KOPT-K1 (cell line): ENCODE measurements around the gene MYLK2.

ENCODE experiments used
- H3K27ac ChIP-seq: fragments of 200-600 bp; sonication (generic); 2 replicates; pipeline ENCODE4 v1.5.1; 2016; ENCODE audit warnings: antibody characterized with exemption, mild to moderate bottlenecking, low read depth, low read length; ENCODE audit not compliant: poor library complexity, severe bottlenecking
- H3K36me3 ChIP-seq: fragments of 200-600 bp; sonication (generic); 2 replicates; pipeline ENCODE4 v1.5.1; 2017; ENCODE audit warnings: antibody characterized with exemption, mild to moderate bottlenecking, low read length, moderate library complexity; ENCODE audit not compliant: insufficient read depth
- H3K9me3 ChIP-seq: fragments of 200-600 bp; sonication (generic); 2 replicates; pipeline ENCODE4 v1.5.1; 2017; ENCODE audit warnings: antibody characterized with exemption, low read length, mild to moderate bottlenecking; ENCODE audit not compliant: insufficient read depth, poor library complexity, severe bottlenecking

Gene MYLK2

DNA sequence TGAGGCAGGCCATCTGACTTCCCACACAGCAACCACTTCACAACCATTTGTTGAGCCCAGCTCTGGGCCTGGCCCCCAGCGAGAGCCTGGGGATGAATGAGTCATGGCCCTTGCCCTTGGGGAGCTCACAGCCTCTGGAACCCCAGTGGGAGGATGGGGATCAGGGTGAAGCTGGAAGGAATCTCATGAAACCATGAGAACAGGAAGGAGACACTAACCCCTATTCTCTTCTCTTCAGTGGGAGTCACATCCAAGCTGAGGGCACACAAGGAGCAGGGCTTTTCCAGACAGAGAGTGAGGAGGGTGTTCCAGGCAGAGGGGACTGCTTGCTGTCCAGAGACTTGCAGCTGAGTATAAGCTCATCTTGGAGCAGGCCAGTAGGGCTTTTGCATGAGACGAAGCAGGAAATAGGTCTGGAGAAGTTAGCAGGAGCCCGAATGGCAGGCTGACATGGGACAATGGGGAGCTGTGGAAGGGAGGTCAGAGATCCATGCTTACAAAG lies 18.8 kb downstream of the MYLK2 start:
- no peaks in the 10 kb centered on the region for H3K36me3 ChIP-seq
- no peak overlapping the region for H3K27ac ChIP-seq
- H3K9me3 ChIP-seq, result no peaks in the 10 kb centered on the region

- Histone ChIP-seq H3K36me3 (no peaks in the 10 kb centered on the region), H3K27ac (no peak overlapping the region), H3K9me3 (no peaks in the 10 kb centered on the region)
These were observed 19.6 kb downstream of the MYLK2 start for GRCh38 chr20:31838646-31839292.

- Histone ChIP-seq H3K36me3 (no peaks in the 10 kb centered on the region), H3K27ac (no peak overlapping the region), H3K9me3 (no peaks in the 10 kb centered on the region)
These were observed 20.8 kb downstream of the MYLK2 start for GRCh38 chr20:31839782-31840487.

DNA sequence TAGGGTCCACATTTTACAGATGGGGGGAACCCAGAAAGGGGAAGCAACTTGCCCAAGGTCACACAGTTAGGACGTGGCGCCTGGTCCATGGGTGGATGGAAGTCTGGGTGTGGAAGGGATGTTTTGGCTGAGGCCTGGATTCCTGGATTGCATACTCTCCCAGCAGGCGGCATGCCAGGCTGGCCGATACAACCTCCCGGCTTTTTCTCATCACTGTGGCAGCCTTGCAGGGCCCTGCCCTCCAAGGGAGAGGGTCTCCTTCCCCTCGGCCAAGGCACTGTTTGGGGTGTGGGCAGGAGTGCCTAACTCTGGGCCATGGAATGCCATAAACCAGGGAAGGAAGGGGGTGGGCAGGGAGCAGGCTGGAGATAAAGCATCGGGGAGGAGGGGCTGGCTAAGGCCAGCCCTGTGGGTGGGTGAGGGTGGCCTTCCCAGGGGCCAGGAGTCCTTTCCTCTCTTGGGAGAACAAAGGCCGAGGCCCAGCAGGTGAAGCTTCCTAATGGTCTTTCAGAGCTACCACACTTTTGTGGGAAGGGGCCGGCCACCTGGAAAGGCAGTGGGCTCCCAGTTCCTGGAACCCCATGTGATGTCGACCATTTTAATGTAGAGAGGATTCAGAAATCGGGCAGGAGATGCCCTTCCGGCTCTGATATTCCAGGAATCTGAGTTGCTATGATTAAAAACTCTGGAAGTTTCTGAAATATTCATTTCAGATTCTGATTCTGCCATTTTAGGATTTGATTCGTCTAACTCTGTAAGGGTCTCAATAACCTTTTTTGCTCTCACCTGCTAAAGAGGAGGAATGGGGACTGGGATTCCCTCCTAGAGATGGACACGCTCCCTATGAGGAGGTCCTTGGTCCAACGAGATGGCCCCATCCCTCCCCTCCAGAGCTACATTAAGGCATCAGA lies 22.0 kb downstream of the MYLK2 start:
- Histone ChIP-seq H3K27ac (no peak overlapping the region), H3K9me3 (no peaks in the 10 kb centered on the region), H3K36me3 (no peaks in the 10 kb centered on the region)

DNA sequence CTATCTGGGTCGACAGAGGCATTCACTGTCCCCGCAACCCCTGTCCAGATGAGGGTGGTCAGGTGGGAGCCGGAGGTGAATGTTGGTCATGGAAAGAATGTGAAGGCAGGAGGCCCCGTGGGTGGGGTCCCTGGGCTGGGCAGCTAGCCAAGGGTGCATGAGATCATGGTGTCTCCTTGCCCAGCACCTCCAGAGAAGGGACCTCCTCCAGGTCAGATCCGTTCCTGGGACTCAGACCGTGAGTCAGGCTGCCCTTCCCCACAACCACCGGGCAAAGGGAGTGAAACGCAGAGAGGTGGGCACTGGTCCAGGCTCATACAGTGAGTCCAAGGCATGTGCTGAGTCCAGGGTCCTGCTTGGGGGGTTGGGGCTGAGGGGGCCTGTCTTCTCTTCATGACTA lies 22.8 kb downstream of the MYLK2 start:
- no peaks in the 10 kb centered on the region for H3K9me3 ChIP-seq
- H3K27ac ChIP-seq, result no peak overlapping the region
- H3K36me3 ChIP-seq, result no peaks in the 10 kb centered on the region

- Histone ChIP-seq H3K9me3 (no peaks in the 10 kb centered on the region), H3K27ac (no peak overlapping the region), H3K36me3 (no peaks in the 10 kb centered on the region)
These were observed 23.5 kb downstream of the MYLK2 start for GRCh38 chr20:31842471-31843157.

DNA sequence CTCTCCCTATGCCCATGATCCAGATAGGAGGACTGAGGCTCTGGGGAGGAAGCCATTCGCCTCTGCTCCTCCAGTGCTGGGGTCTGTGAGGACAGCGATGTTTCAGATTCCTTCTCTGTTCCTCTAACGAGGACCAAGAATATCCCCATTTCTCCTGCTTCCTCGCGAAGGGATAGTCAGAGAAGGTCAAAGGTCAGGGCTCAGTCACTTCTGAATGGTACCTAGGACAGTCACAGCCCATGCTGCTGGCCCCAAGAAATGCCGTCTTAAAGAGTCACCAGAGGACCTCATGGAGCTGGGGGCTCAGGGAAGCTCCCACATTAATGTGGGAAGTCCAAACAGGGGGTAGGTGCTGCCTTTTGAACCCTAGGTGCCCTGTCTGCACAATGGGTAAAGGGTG lies 24.1 kb downstream of the MYLK2 start:
- H3K9me3 ChIP-seq, result no peaks in the 10 kb centered on the region
- H3K36me3 ChIP-seq, result no peaks in the 10 kb centered on the region
- H3K27ac ChIP-seq, result no peak overlapping the region

DNA sequence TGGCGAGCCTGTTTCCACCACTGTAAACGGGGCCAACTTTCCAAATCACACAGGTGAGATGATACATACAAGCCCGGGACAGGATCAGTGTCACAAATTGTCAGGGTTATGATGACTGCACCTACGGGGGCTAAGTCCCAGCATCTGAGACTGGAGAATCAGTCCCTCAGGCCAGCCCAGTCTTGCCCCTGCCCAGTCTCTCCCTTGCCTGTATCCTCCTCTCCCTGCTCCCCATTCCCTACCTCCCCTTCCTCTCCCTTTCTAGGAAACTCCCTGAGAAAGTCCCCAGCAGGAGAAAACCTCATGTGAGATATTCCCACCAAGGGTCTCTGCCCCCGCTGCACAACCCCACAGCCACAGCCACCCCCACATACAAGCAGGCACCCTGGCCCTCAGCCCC lies 24.7 kb downstream of the MYLK2 start:
- Histone ChIP-seq H3K27ac (no peak overlapping the region), H3K9me3 (no peaks in the 10 kb centered on the region), H3K36me3 (no peaks in the 10 kb centered on the region)

GRCh38 chr20:31844737-31845299 lies 25.7 kb downstream of the MYLK2 start:
- Histone ChIP-seq H3K27ac (no peak overlapping the region), H3K9me3 (no peaks in the 10 kb centered on the region), H3K36me3 (no peaks in the 10 kb centered on the region)

DNA sequence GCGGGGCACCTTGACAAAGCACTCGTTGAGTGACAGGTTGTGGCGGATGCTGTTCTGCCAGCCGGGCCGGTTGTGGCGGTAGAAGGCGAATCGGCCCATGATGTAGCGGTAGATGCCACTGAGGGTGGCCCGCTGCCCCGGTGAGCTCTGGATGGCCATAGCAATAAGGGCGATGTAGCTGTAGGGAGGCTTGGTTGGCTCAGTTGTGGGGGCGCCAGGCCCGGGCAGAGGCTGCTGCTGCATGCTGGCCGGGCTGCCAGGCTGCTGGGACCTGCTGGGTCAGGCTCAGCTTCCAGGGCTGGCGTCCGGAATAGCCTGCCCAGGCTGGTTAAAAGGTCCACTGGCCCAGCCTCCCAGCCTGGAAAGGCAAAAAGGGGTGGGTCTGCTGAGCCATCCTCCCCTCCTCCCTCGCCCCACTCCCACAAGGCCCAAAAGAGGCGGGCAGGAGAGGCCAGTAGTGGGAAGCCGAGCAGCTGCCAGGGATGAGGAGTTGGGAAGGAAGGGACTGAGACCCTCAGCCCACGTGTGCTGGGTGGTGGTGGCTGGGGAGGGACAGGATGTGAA lies 26.2 kb downstream of the MYLK2 start, which contains the start of gene FOXS1:
TSS of gene FOXS1 (minus strand) at position 305 of the 564 bp plus-strand sequence. CDS start at position 243, 62 bp downstream.
- H3K36me3 ChIP-seq, result no peaks in the 10 kb centered on the region
- no peak within 1 kb of the TSS for H3K27ac ChIP-seq
- no peaks in the 10 kb centered on the region for H3K9me3 ChIP-seq

DNA sequence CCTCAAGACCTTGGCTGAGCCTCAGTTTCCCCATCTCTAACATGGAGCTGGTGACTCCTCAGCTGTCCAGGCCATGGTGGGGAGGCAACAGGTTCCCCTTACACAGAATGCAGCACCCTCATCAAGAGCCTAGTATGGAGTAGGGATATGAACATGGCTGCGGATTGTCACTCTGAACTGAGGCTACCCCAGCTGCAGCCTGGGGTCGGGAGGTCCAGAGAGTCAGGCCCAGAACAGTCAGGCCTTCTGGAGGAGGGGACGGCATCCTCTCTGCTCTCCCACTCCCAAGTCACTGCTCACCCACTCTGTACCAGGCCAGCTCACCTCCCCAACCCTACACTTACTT lies 27.6 kb downstream of the MYLK2 start:
- Histone ChIP-seq H3K9me3 (no peaks in the 10 kb centered on the region), H3K27ac (no peak overlapping the region), H3K36me3 (no peaks in the 10 kb centered on the region)

DNA sequence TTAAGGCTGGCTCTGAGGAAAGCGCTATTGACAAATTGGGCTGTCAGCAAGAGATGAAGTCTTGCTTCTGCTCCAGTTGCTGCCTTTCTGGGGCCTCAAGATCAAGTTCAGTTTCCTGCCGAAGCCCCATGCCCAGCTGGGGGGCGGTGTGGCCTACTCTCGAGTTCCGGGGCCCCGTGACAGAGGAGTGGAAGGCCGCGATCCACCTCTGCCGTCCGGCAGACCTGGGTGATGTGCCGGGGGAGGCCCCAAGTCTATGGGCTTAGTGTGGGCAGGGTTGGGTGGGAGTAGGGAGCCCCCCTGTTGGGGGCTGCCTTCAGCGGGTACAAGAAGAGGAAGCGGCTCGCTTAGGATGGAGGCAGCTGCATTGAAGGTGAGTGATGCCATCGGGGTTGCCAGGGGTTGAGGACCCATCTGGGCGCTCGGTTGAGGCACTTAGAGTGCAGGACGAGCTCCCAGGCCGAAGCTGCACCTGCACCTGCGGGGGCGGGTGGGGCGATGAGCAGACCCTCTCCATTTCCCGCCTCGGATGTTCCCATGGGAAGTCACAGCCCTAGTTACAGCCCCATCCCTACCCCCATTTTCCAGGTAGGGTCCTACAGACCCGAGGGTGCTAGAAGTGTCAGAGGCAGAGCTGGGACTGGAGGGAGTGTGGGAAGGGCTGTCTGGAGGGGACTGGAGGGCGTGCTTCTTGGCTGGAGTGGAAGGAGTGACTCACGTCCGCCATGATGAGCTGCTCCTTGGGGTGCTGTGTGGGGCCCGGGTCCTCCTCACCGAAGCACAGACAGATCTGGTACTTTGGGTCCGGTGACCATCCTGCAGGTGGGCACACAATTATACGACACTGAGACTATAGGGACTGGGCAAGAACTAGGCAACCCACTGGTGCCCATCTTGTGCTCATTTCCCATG lies 29.2 kb downstream of the MYLK2 start:
- Histone ChIP-seq H3K9me3 (no peaks in the 10 kb centered on the region), H3K27ac (no peak overlapping the region)

DNA sequence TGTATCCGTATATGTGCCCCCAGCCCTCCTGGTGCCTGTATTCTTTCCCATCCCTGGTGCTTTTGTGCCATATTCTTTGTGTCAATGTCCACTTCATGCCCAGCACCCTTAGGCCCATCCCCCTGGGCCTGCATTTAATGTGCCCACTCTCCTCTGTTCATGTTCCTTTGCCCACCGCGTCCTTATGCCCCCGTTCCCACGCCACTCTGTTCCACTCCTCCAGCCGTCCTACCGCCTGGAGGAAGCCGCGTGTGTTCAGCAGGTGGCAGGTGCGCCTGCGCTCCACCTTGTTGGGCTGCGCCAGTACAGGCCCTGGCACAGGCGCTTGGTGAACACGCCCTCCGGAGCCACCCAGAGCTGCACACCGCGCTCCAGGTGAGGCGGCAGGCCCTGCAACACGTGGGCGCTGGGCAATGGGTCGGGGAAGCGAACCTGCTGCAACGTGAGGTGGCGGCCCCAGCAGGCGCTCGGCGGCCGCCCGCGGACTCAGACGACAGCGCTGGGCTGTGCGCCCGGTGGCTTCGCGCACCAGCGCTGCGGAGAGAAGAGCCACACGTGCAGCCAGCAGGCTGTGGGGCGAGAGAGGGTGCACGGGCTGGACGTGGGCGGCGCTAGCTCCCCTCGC lies 30.3 kb downstream of the MYLK2 start:
- no peaks in the 10 kb centered on the region for H3K9me3 ChIP-seq
- no peak overlapping the region for H3K27ac ChIP-seq
- H3K36me3 ChIP-seq, result no peaks in the 10 kb centered on the region

More for the DNA sequence above, 29.2 kb downstream of the MYLK2 start:
- H3K36me3 ChIP-seq, result no peaks in the 10 kb centered on the region
